ENCODE data around the gene BDH1.

BDH1 gene

GRCh38 chr3:197578376-197578775, 22.6 kb upstream of the BDH1 start:
- Histone ChIP-seq H3K4me2 (ENCODE audit: insufficient read depth, low read length) (no peak overlapping the region), H2AFZ (ENCODE audit: low read depth, low read length) (no peak overlapping the region), H4K20me1 (ENCODE audit: insufficient read depth, low read length) (no peaks in the 10 kb centered on the region), H3K4me3 (ENCODE audit: low read depth in 1 of 2, low read length in 2 of 2) (no peak overlapping the region), H3K9ac (ENCODE audit: low read depth, low read length) (no peak overlapping the region), H3K36me3 (ENCODE audit: insufficient read depth, low read length) (no peaks in the 10 kb centered on the region), H3K79me2 (ENCODE audit: insufficient read depth, low read length) (no peaks in the 10 kb centered on the region), H3K4me1 (ENCODE audit: insufficient read depth, low read length) (no peaks in the 10 kb centered on the region), H3K27ac (ENCODE audit: low read length) (no peak overlapping the region), H3K27me3 (ENCODE audit: insufficient read depth, low read length, poor library complexity) (no peaks in the 10 kb centered on the region), H3K9me3 (ENCODE audit: insufficient read depth, low read length, severe bottlenecking) (peaks cover 2% of the 10 kb centered on the region)
- ATAC-seq (ENCODE audit: insufficient read depth, low read depth) (no peak), DNase-seq (no peak)
- TF ChIP-seq CTCF (IDR thresholded peaks at IDR 0.05; ENCODE audit: borderline replicate concordance, extremely low read depth, low read length, poor library complexity, severe bottlenecking) (no peak), EZH2 (IDR thresholded peaks at IDR 0.05; ENCODE audit: borderline replicate concordance, low read depth, low read length, severe bottlenecking) (no peak)

GRCh38 chr3:197577366-197578074, 21.8 kb upstream of the BDH1 start:
- no peaks in the 10 kb centered on the region for H3K4me1 ChIP-seq (ENCODE audit: insufficient read depth, low read length)
- H3K4me3 ChIP-seq (ENCODE audit: low read depth in 1 of 2, low read length in 2 of 2), result no peak overlapping the region
- H3K9me3 ChIP-seq (ENCODE audit: insufficient read depth, low read length, severe bottlenecking), result peaks cover 2% of the 10 kb centered on the region
- H3K27ac ChIP-seq (ENCODE audit: low read length), result no peak overlapping the region
- DNase-seq (no peak), ATAC-seq (ENCODE audit: insufficient read depth, low read depth) (no peak)
- no peak overlapping the region for H3K4me2 ChIP-seq (ENCODE audit: insufficient read depth, low read length)
- no peaks in the 10 kb centered on the region for H3K27me3 ChIP-seq (ENCODE audit: insufficient read depth, low read length, poor library complexity)
- H3K79me2 ChIP-seq (ENCODE audit: insufficient read depth, low read length), result no peaks in the 10 kb centered on the region
- H2AFZ ChIP-seq (ENCODE audit: low read depth, low read length), result no peak overlapping the region
- H3K36me3 ChIP-seq (ENCODE audit: insufficient read depth, low read length), result no peaks in the 10 kb centered on the region
- TF ChIP-seq EZH2 (IDR thresholded peaks at IDR 0.05; ENCODE audit: borderline replicate concordance, low read depth, low read length, severe bottlenecking) (no peak), CTCF (IDR thresholded peaks at IDR 0.05; ENCODE audit: borderline replicate concordance, extremely low read depth, low read length, poor library complexity, severe bottlenecking) (no peak)
- H4K20me1 ChIP-seq (ENCODE audit: insufficient read depth, low read length), result no peaks in the 10 kb centered on the region
- H3K9ac ChIP-seq (ENCODE audit: low read depth, low read length), result no peak overlapping the region

GRCh38 chr3:197576838-197577237, 21.1 kb upstream of the BDH1 start:
- TF ChIP-seq EZH2 (IDR thresholded peaks at IDR 0.05; ENCODE audit: borderline replicate concordance, low read depth, low read length, severe bottlenecking) (no peak), CTCF (IDR thresholded peaks at IDR 0.05; ENCODE audit: borderline replicate concordance, extremely low read depth, low read length, poor library complexity, severe bottlenecking) (no peak)
- no peaks in the 10 kb centered on the region for H3K79me2 ChIP-seq (ENCODE audit: insufficient read depth, low read length)
- no peaks in the 10 kb centered on the region for H4K20me1 ChIP-seq (ENCODE audit: insufficient read depth, low read length)
- H3K9me3 ChIP-seq (ENCODE audit: insufficient read depth, low read length, severe bottlenecking), result peaks cover 2% of the 10 kb centered on the region
- ATAC-seq (ENCODE audit: insufficient read depth, low read depth) (no peak), DNase-seq (no peak)
- H3K36me3 ChIP-seq (ENCODE audit: insufficient read depth, low read length), result no peaks in the 10 kb centered on the region
- H3K9ac ChIP-seq (ENCODE audit: low read depth, low read length), result no peak overlapping the region
- no peaks in the 10 kb centered on the region for H3K27me3 ChIP-seq (ENCODE audit: insufficient read depth, low read length, poor library complexity)
- H2AFZ ChIP-seq (ENCODE audit: low read depth, low read length), result no peak overlapping the region
- no peak overlapping the region for H3K4me2 ChIP-seq (ENCODE audit: insufficient read depth, low read length)
- no peaks in the 10 kb centered on the region for H3K4me1 ChIP-seq (ENCODE audit: insufficient read depth, low read length)
- no peak overlapping the region for H3K27ac ChIP-seq (ENCODE audit: low read length)
- no peak overlapping the region for H3K4me3 ChIP-seq (ENCODE audit: low read depth in 1 of 2, low read length in 2 of 2)

All from DND-41 (cell line).